Astrocyte of the spinal cord (primary cell): ENCODE measurements around the gene RFX7.
A peak's percentile ranks its signal among the peaks of the same experiment; 100 is the strongest.

ENCODE experiments used
- DNase-seq: peaks from one replicate; pipeline ENCODE4 v3.0.0; 2011; ENCODE audit warnings: low read depth, low spot score
- H3K4me3 ChIP-seq: 2 replicates; pipeline ENCODE4 v1.5.1; 2011; ENCODE audit warnings: low read depth, mild to moderate bottlenecking, low read length, moderate library complexity
- CTCF ChIP-seq: IDR thresholded peaks from 2 replicates; pipeline ENCODE4 v1.5.1; 2012; ENCODE audit warnings: low read depth, mild to moderate bottlenecking, low read length, inconsistent platforms
- in situ Hi-C: cut with HindIII; loops from 2 replicates; pipeline ENCODE4 v1.10.0; 2017; ENCODE audit warnings: low sequenced_read_pairs

RFX7 gene

GRCh38 chr15:56150204-56150603 is 93.5 kb downstream of the RFX7 start:
- no peak for TF ChIP-seq CTCF
- no peak for DNase-seq
- H3K4me3 ChIP-seq = no peak overlapping the region
- in situ Hi-C loops = no loop called here

- no peak for DNase-seq
- no peak overlapping the region for H3K4me3 ChIP-seq
- no peak for TF ChIP-seq CTCF
- in situ Hi-C loops = no loop called here
Measured at GRCh38 chr15:56148064-56148463, 95.6 kb downstream of the RFX7 start.

- TF ChIP-seq CTCF = no peak
- in situ Hi-C loops = no loop called here
- no peak overlapping the region for H3K4me3 ChIP-seq
- DNase-seq = no peak
Measured at GRCh38 chr15:56146756-56147155, 96.9 kb downstream of the RFX7 start.

GRCh38 chr15:56128081-56128480 is 115.6 kb downstream of the RFX7 start:
- H3K4me3 ChIP-seq = no peak overlapping the region
- in situ Hi-C loops = no loop called here
- no peak for DNase-seq
- no peak for TF ChIP-seq CTCF

GRCh38 chr15:56126409-56126808 is 117.3 kb downstream of the RFX7 start:
- no peak for TF ChIP-seq CTCF
- in situ Hi-C loops = no loop called here
- no peak for DNase-seq
- H3K4me3 ChIP-seq = no peak overlapping the region

GRCh38 chr15:56124391-56124790 is 119.3 kb downstream of the RFX7 start:
- H3K4me3 ChIP-seq = no peak overlapping the region
- no peak for TF ChIP-seq CTCF
- in situ Hi-C loops = no loop called here
- peak; percentile 12 for DNase-seq

GRCh38 chr15:56105855-56106254 is 137.8 kb downstream of the RFX7 start:
- in situ Hi-C loops = no loop called here
- no peak for DNase-seq
- TF ChIP-seq CTCF = no peak
- no peak overlapping the region for H3K4me3 ChIP-seq
